Aorta (tissue), 5 donors: ENCODE measurements around the gene SIPA1. TPM values are rescaled to one million over a fixed set of nuclear protein-coding genes. Genes with fewer than 3 reads are reported as not detected.

ENCODE experiments used
- ATAC-seq: fragments of 200-7000 bp; cut with Tn5 transposase; one replicate; pipeline ENCODE4 v1.9.1; 2022; ENCODE audit warnings: moderate library complexity; ENCODE audit not compliant: low FRiP score
- DNase-seq, 2 donors: peaks; one replicate each; pipeline ENCODE4 v3.0.0-alpha.2; 2020
- H3K27ac ChIP-seq, 2 donors: one replicate each; pipeline ENCODE4 v1.5.1; 2013; ENCODE audit warnings: low read length in 2 of 2, mild to moderate bottlenecking in 2 of 2, moderate library complexity in 2 of 2, control low read depth in 1 of 2, inconsistent platforms in 1 of 2, low read depth in 1 of 2
- H3K27me3 ChIP-seq, 2 donors: one replicate each; pipeline ENCODE4 v1.6.1; 2013; ENCODE audit warnings: control low read depth in 1 of 2, low read length in 1 of 2, mild to moderate bottlenecking in 1 of 2, moderate library complexity in 1 of 2; ENCODE audit not compliant: insufficient read depth in 2 of 2, control insufficient read depth in 1 of 2
- H3K36me3 ChIP-seq, 2 donors: one replicate each; pipeline ENCODE4 v1.6.1; 2013; ENCODE audit warnings: control low read depth in 1 of 2, low read length in 1 of 2, mild to moderate bottlenecking in 1 of 2; ENCODE audit not compliant: insufficient read depth in 2 of 2, control insufficient read depth in 1 of 2
- H3K4me1 ChIP-seq, 2 donors: one replicate each; pipeline ENCODE4 v1.6.1; 2013; ENCODE audit warnings: low read length in 2 of 2, control low read depth in 1 of 2, mild to moderate bottlenecking in 1 of 2, moderate library complexity in 1 of 2; ENCODE audit not compliant: insufficient read depth in 2 of 2, control insufficient read depth in 1 of 2
- H3K4me3 ChIP-seq, 2 donors: one replicate each; pipeline ENCODE4 v1.5.1; 2013; ENCODE audit warnings: low read length in 2 of 2, control low read depth in 1 of 2, mild to moderate bottlenecking in 1 of 2
- H3K9me3 ChIP-seq: one replicate; pipeline ENCODE4 v1.6.1; 2013; ENCODE audit warnings: mild to moderate bottlenecking, low read length; ENCODE audit not compliant: control insufficient read depth
- WGBS, 2 donors: extraction: QIAGEN DNeasy Blood & Tissue Kit; methylation state at CpG; one replicate each; pipeline ENCODE4 v1.1.7; 2013; 5-methylcytosine and 5-hydroxymethylcytosine counted together
- intact Hi-C, 2 donors: fragments of 100-400 bp; cut with DNase I; formaldehyde crosslinking; loops; one replicate each; pipeline versions ENCODE4 v1.14.2 to v1.15.0; 2022
- polyA plus RNA-seq, 2 donors: library from polyadenylated mRNA; stranded (reverse); fragments of 200-250 nt; gene quantifications; one replicate each; pipeline ENCODE4 v1.2.3, GENCODE V29; 2013
- total RNA-seq, 2 donors: library from RNA; stranded (reverse); fragmentation: NEBNext Ultra II Directional; extraction: Animal tissue kit (Norgen Biotek cat#: 25700); gene quantifications; one replicate each; pipeline ENCODE4 v1.2.1, GENCODE V29; 2021
- donor health status: healthy with polysubstance abuse.
- donor health status: Bipolar disorder and iron deficiency.
- donor health status: DM: no; HTN: no; CAD: no.
- donor health status: DM: no; HTN: no; CAD: no.
- donor health status: DM: yes; HTN: yes; CAD: no.

The SIPA1 gene
- total and polyA plus RNA-seq, 4 donors, result 25.2 to 147 (median 71.0) TPM

DNA sequence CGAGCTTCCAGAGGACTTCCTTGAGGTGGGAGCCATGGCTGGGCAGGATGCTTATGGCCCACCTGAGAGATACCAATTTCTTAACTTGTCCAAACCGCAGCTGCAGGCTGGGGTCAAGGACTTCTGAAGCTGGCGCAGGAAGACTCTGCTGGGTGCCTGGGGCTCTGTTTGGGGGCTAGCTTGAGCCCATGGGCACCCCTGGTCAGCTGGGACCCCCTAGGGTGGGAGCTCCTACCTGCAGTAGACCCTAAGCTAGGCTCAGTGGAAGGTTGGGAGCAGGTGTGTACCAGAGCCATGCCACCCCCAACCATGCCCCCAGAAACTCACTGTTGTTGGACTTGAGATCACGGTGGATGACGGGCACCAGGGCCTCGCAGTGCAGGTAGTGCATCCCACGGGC, 25.2 kb upstream of the SIPA1 start:
- H3K9me3 ChIP-seq, result no peaks in the 10 kb centered on the region
- H3K4me1 ChIP-seq, result peaks cover 0 to 2% of the 10 kb centered on the region in 2 donors
- 62 to 69% methylated on average over 7 of the region's 7 CpGs for WGBS, 2 donors
- no peaks in the 10 kb centered on the region for H3K27me3 ChIP-seq
- H3K36me3 ChIP-seq, result no peaks in the 10 kb centered on the region
- no peak for DNase-seq
- H3K27ac ChIP-seq, result peak overlapping the region in 1 of 2 donors; percentile 4
- ATAC-seq, result no peak
- intact Hi-C loops, result loop anchor here in 1 of 2 donors (5.0 kb wide), 1 partner anchor 70 kb away; no protein-coding TSS in a partner anchor
- no peak overlapping the region for H3K4me3 ChIP-seq

- H3K4me3 ChIP-seq, result peak overlapping the region; percentile 50 to 70
- intact Hi-C loops, result loop anchor here in 1 of 2 donors (5.0 kb wide), 1 partner anchor 71 kb away; no protein-coding TSS in a partner anchor
- WGBS, 2 donors, result 14 to 17% methylated on average over 43 of the region's 43 CpGs
- H3K4me1 ChIP-seq, result peaks cover 0 to 2% of the 10 kb centered on the region in 2 donors
- DNase-seq, result peak; percentile 74 to 87
- H3K27ac ChIP-seq, result peak overlapping the region; percentile 59 to 78
- H3K9me3 ChIP-seq, result no peaks in the 10 kb centered on the region
- no peak for ATAC-seq
- H3K27me3 ChIP-seq, result no peaks in the 10 kb centered on the region
- H3K36me3 ChIP-seq, result peaks cover 0 to under 1% of the 10 kb centered on the region in 2 donors
Measured at GRCh38 chr11:65613091-65613928, 24.6 kb upstream of the SIPA1 start.

DNA sequence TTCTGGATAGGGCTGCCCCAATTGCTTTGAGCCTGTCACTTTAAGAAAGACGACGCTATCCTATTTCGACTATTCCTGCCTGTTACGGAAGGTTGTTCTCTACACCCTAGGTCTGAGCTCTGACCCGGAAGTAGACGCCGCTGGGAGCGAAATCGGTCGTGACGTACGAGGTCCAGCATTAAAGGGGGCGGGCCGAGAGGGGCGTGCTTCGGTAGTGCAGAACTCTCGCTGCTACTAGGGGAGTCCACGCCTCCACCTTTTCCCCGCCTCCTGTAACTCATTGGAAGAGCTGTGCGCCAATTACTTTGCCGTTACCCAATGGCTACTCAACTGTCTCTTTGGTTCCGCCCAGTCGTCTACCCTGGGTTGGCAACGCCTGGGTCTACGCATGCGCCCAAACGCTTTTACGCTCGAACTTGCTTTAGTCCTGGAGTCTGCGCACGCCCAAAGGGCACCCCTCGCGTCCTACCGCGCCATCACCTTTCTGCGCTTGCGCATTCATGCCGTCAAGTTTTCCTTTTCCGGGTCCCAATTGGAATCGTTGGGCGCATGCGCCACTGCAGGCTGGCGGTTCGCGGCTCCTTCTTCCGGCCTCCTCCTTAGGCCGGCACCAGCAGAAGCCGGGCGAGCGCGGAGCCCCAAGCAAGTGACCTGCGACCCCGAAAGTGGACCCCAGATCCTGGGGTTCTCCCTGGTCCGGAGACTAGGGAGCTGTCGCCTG, 22.5 kb upstream of the SIPA1 start, which contains the start of gene PCNX3:
PCNX3 (plus strand) TSS at position 548 of the 721 bp plus-strand sequence. CDS start 536 bp downstream, outside the sequence.
- Histone ChIP-seq H3K4me1 (peaks cover 0 to 2% of the 10 kb centered on the region in 2 donors), H3K27me3 (no peaks in the 10 kb centered on the region), H3K27ac (peak within 1 kb of the TSS in 1 of 2 donors; percentile 85), H3K9me3 (no peaks in the 10 kb centered on the region), H3K36me3 (peaks cover 0 to 9% of the 10 kb centered on the region in 2 donors), H3K4me3 (peak within 1 kb of the TSS; percentile 81 to 82)
- intact Hi-C loops, result loop anchor here in 1 of 2 donors (2.0 to 5.0 kb wide), 2 partner anchors 37 to 39 kb away; partner anchors contain the start of gene EHBP1L1
- WGBS, 2 donors, result 0% methylated on average over 50 to 55 of the region's 55 CpGs
- ATAC-seq (peak; percentile 92), DNase-seq (peak; percentile 100)

- ATAC-seq (no peak), DNase-seq (peak in 1 of 2 donors; percentile 86)
- WGBS, 2 donors, result 1% methylated on average over 26 to 50 of the region's 50 CpGs
- Histone ChIP-seq H3K27ac (peak overlapping the region in 1 of 2 donors; percentile 67), H3K9me3 (no peaks in the 10 kb centered on the region), H3K36me3 (peaks cover 0 to 9% of the 10 kb centered on the region in 2 donors), H3K27me3 (no peaks in the 10 kb centered on the region), H3K4me1 (peaks cover 0 to 2% of the 10 kb centered on the region in 2 donors), H3K4me3 (peak overlapping the region; percentile 77 to 81)
- intact Hi-C loops, result loop anchor here in 1 of 2 donors (2.0 to 5.0 kb wide), 2 partner anchors 36 to 39 kb away; partner anchors contain the start of gene EHBP1L1
Measured at GRCh38 chr11:65615950-65616574, 21.8 kb upstream of the SIPA1 start.

DNA sequence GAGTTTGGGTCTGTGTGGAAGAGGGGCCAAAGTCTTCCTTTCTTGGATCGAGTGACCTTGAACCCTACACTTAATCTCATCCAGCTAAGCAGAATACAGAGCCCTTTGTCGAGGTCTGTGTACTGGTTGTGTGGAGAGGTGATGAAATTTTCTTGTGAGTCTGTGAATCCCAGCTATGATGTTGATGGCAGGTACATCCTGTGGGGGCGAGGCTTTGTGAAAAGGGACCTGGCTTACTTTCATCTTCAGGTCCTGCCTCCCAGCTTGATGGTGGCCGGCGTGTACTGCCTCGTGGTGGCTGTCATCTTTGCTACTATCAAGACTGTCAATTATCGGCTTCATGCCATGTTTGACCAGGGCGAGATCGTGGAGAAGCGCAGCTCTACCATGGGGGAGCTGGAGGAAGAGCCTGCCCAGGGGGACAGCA, 21.3 kb upstream of the SIPA1 start:
- DNase-seq (no peak), ATAC-seq (no peak)
- H3K27ac ChIP-seq, result no peak overlapping the region
- H3K4me3 ChIP-seq, result peak overlapping the region in 1 of 2 donors; percentile 81
- 72 to 74% methylated on average over 10 of the region's 10 CpGs for WGBS, 2 donors
- H3K36me3 ChIP-seq, result peaks cover 0 to 9% of the 10 kb centered on the region in 2 donors
- H3K27me3 ChIP-seq, result no peaks in the 10 kb centered on the region
- peaks cover 0 to 2% of the 10 kb centered on the region in 2 donors for H3K4me1 ChIP-seq
- intact Hi-C loops, result loop anchor here in 1 of 2 donors (5.0 kb wide), 1 partner anchor 36 kb away; no protein-coding TSS in a partner anchor
- no peaks in the 10 kb centered on the region for H3K9me3 ChIP-seq

- no peak overlapping the region for H3K4me3 ChIP-seq
- intact Hi-C loops, result loop anchor here in 1 of 2 donors (5.0 kb wide), 1 partner anchor 35 kb away; no protein-coding TSS in a partner anchor
- ATAC-seq (no peak), DNase-seq (no peak)
- no peaks in the 10 kb centered on the region for H3K27me3 ChIP-seq
- H3K4me1 ChIP-seq, result no peaks in the 10 kb centered on the region
- H3K9me3 ChIP-seq, result no peaks in the 10 kb centered on the region
- WGBS, 2 donors, result 86 to 90% methylated on average over 17 of the region's 17 CpGs
- H3K27ac ChIP-seq, result no peak overlapping the region
- peaks cover 0 to 9% of the 10 kb centered on the region in 2 donors for H3K36me3 ChIP-seq
Measured at GRCh38 chr11:65617136-65617850, 20.6 kb upstream of the SIPA1 start.

- Histone ChIP-seq H3K27ac (no peak overlapping the region), H3K9me3 (no peaks in the 10 kb centered on the region), H3K4me3 (no peak overlapping the region), H3K27me3 (no peaks in the 10 kb centered on the region), H3K36me3 (peaks cover 0 to 9% of the 10 kb centered on the region in 2 donors), H3K4me1 (no peaks in the 10 kb centered on the region)
- no peak for ATAC-seq
- intact Hi-C loops, result loop anchor here in 1 of 2 donors (5.0 kb wide), 1 partner anchor 34 kb away; no protein-coding TSS in a partner anchor
- 92 to 93% methylated on average over 33 of the region's 33 CpGs for WGBS, 2 donors
- DNase-seq, result no peak
Measured at GRCh38 chr11:65617990-65618751, 19.7 kb upstream of the SIPA1 start.
